Spleen (tissue), 7 donors: Measurements from ENCODE around the gene TMEM256.

ENCODE experiments used
- CTCF ChIP-seq, 11 experiments: fragments of 200-600 bp in 7 of 11; fragments of 450-650 bp in 4 of 11; sonication (generic) in 4 of 11; IDR thresholded peaks in 8 of 11; conservative IDR thresholded peaks in 3 of 11; 1 replicate in 7 of 11; 2 replicates in 4 of 11; pipeline versions ENCODE4 v1.4.0 to v1.8.0; 2016 to 2021; ENCODE audit warnings: antibody characterized with exemption in 11 of 11, inconsistent platforms in 4 of 11, mild to moderate bottlenecking in 1 of 11
- POLR2AphosphoS5 ChIP-seq, 3 donors: sonication (generic); formaldehyde crosslinking; IDR thresholded peaks; one replicate each; pipeline ENCODE4 v1.5.1; 2017; ENCODE audit warnings: antibody characterized with exemption in 3 of 3
- donor health status: DM: no; HTN: no; CAD: no; lungs with moderate emphysema.
- donor health status: DM: no; HTN: no; CAD: no.
- donor health status: DM: no; HTN: no; CAD: no.

- TF ChIP-seq CTCF (IDR thresholded peaks at IDR 0.05 in 8 of 11, conservative IDR thresholded peaks at IDR 0.05 in 3 of 11), result peak in 1 of 11 experiments; percentile 17
- TF ChIP-seq POLR2AphosphoS5 (IDR thresholded peaks at IDR 0.05), result peak; percentile 84 to 89 (median 85)
Measured at GRCh38 chr17:7383742-7384488, 20.0 kb downstream of the TMEM256 start.
